HUES48 (cell line): ENCODE results near the gene MIGA2.
"Not testable (repeated sequence)": the region's sequence is repeated elsewhere in the genome, so short reads cannot be mapped to it uniquely, and the experiment has no call there.

Source experiments
- H3K27ac ChIP-seq: one replicate; pipeline ENCODE4 v1.7.0; 2013; ENCODE audit warnings: low read depth, low read length, inconsistent platforms
- H3K27me3 ChIP-seq: 2 replicates; pipeline ENCODE4 v1.6.1; 2013; ENCODE audit warnings: mild to moderate bottlenecking, low read length; ENCODE audit not compliant: control insufficient read depth, insufficient read depth
- H3K36me3 ChIP-seq: 2 replicates; pipeline ENCODE4 v1.6.1; 2013; ENCODE audit warnings: low read length; ENCODE audit not compliant: control insufficient read depth, insufficient read depth
- H3K4me1 ChIP-seq: 2 replicates; pipeline ENCODE4 v1.6.1; 2013; ENCODE audit warnings: mild to moderate bottlenecking, low read length; ENCODE audit not compliant: control insufficient read depth, insufficient read depth
- H3K4me3 ChIP-seq: 2 replicates; pipeline ENCODE4 v1.5.1; 2013; ENCODE audit warnings: mild to moderate bottlenecking, low read depth, low read length
- H3K9ac ChIP-seq: 2 replicates; pipeline ENCODE4 v1.6.1; 2013; ENCODE audit warnings: mild to moderate bottlenecking, low read depth, low read length, moderate library complexity
- H3K9me3 ChIP-seq: 2 replicates; pipeline ENCODE4 v1.6.1; 2013; ENCODE audit warnings: low read length; ENCODE audit not compliant: control insufficient read depth, insufficient read depth

MIGA2 gene

GRCh38 chr9:129112526-129112925 is 76.1 kb downstream of the MIGA2 start:
- H3K9me3 ChIP-seq, H3K36me3 ChIP-seq, H3K9ac ChIP-seq, H3K4me1 ChIP-seq, H3K27ac ChIP-seq: not testable (repeated sequence)
- Histone ChIP-seq H3K4me3 (peak overlapping the region; percentile 92), H3K27me3 (peaks cover 15% of the 10 kb centered on the region)

- Histone ChIP-seq H3K9me3 (no peaks in the 10 kb centered on the region), H3K4me3 (no peak overlapping the region), H3K27me3 (peaks cover 15% of the 10 kb centered on the region), H3K36me3 (no peaks in the 10 kb centered on the region), H3K9ac (no peak overlapping the region), H3K27ac (no peak overlapping the region), H3K4me1 (no peaks in the 10 kb centered on the region)
Observed at GRCh38 chr9:129113645-129114304, 77.3 kb downstream of the MIGA2 start.

- Histone ChIP-seq H3K4me1 (no peaks in the 10 kb centered on the region), H3K4me3 (no peak overlapping the region), H3K27me3 (no peaks in the 10 kb centered on the region), H3K27ac (no peak overlapping the region), H3K9ac (no peak overlapping the region), H3K9me3 (no peaks in the 10 kb centered on the region), H3K36me3 (peaks cover 26% of the 10 kb centered on the region)
Observed at GRCh38 chr9:129118799-129119198, 82.4 kb downstream of the MIGA2 start.

- H3K9me3 ChIP-seq = no peaks in the 10 kb centered on the region
- H3K27ac ChIP-seq = no peak overlapping the region
- H3K4me3 ChIP-seq = no peak overlapping the region
- peaks cover 7% of the 10 kb centered on the region for H3K4me1 ChIP-seq
- no peaks in the 10 kb centered on the region for H3K27me3 ChIP-seq
- H3K9ac ChIP-seq = no peak overlapping the region
- peaks cover 40% of the 10 kb centered on the region for H3K36me3 ChIP-seq
Observed at GRCh38 chr9:129121483-129121882, 85.1 kb downstream of the MIGA2 start.
